Measurements from ENCODE around the gene CHST15. TPM values are rescaled to one million over a fixed set of nuclear protein-coding genes. Genes with fewer than 3 reads are reported as not detected.

The CHST15 gene
- total and polyA plus RNA-seq, 12 donors: 5.2 to 54.5 (median 29.2) TPM

DNA sequence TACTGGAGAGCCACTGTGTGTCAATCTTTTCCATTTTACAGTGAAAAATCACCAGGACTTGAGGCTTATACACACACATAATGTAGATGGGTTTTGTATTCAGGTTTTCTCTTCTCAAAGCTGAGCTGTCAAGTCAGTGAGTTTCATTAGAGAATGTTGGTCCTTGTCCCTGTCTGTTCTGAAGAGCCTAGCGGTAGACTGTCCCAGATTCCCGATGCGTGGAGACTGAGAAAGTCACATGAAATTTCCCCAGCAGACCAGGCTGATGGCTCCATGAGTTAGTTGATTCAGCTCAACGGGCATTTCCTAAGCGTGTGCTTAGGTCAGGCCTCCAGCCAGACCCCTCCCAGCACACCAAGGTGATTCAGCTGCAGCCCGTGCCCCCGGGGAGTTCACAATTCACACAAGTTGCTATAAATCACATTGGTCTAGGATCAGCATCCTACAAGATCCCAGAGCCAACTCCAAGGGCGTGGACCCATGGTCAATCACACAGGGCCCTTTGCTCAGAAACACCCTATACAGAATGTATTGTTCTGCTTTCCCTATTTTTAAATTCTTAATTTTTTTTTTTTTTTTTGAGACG lies 17.2 kb downstream of the CHST15 start:
- Histone ChIP-seq H3K9me3 (replicated peaks in 1 of 3) (no peaks in the 10 kb centered on the region), H3K4me3 (no peak overlapping the region), H3K4me1 (replicated peaks in 1 of 2) (peaks cover 6 to 57% of the 10 kb centered on the region in 2 donors), H3K27me3 (no peaks in the 10 kb centered on the region), H3K36me3 (replicated peaks in 1 of 2) (no peaks in the 10 kb centered on the region), H3K27ac (peak overlapping the region in 2 of 5 donors; percentile 27 to 41)
- WGBS, 4 donors: 72 to 83% (median 77%) methylated on average over 7 to 9 of the region's 9 CpGs
- intact Hi-C loops (cut with DNase I): no loop called here
- no peak for DNase-seq
- TF ChIP-seq POLR2A (IDR thresholded peaks at IDR 0.05): no peak
- TF ChIP-seq, protein P1, sequence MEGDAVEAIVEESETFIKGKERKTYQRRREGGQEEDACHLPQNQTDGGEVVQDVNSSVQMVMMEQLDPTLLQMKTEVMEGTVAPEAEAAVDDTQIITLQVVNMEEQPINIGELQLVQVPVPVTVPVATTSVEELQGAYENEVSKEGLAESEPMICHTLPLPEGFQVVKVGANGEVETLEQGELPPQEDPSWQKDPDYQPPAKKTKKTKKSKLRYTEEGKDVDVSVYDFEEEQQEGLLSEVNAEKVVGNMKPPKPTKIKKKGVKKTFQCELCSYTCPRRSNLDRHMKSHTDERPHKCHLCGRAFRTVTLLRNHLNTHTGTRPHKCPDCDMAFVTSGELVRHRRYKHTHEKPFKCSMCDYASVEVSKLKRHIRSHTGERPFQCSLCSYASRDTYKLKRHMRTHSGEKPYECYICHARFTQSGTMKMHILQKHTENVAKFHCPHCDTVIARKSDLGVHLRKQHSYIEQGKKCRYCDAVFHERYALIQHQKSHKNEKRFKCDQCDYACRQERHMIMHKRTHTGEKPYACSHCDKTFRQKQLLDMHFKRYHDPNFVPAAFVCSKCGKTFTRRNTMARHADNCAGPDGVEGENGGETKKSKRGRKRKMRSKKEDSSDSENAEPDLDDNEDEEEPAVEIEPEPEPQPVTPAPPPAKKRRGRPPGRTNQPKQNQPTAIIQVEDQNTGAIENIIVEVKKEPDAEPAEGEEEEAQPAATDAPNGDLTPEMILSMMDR (IDR thresholded peaks at IDR 0.05): no peak

DNA sequence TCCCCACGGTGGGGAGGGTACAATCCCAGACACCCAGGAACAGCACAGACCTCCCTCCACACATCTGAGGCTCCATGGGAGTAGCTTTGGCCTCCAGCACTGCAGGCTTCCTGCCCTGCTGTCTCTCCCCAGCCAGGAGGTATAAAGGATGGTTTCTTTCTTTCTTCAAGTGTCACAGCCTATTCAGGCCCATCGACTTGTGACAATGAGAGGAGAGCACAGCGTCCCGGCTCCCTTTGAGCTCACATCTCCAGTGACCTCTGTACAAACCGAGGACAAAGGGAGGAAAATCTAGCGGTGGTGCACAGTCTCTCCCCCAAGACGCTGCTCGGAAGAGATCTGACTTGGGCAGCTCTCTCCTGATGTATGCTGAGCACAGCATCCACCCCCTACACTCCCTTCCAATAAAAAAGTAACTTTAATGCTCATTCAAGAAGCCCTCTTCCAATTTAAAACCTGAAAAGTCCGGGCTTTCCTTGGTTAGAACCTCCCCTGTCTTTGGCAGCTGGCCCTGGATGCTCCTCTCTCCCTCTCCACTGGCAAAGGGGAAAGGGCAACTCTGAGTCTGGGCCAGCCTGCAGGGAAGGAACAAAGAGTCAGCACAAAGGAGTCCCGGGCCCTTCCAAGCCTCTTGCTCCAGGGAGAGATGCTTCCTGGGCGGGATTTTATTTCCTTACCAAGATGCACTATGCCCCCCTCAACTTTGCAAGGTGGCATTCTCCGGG lies 18.0 kb downstream of the CHST15 start:
- H3K9me3 ChIP-seq (replicated peaks in 1 of 3): no peaks in the 10 kb centered on the region
- intact Hi-C loops (cut with DNase I): no loop called here
- no peaks in the 10 kb centered on the region for H3K36me3 ChIP-seq (replicated peaks in 1 of 2)
- TF ChIP-seq, protein P1 (IDR thresholded peaks at IDR 0.05): no peak
- TF ChIP-seq POLR2A (IDR thresholded peaks at IDR 0.05): no peak
- H3K4me1 ChIP-seq (replicated peaks in 1 of 2): peaks cover 6 to 55% of the 10 kb centered on the region in 2 donors
- peak in 3 of 7 donors; percentile 27 to 43 (median 40) for DNase-seq
- peak overlapping the region; percentile 21 to 41 (median 24) for H3K27ac ChIP-seq
- no peak overlapping the region for H3K4me3 ChIP-seq
- WGBS, 4 donors: 35 to 51% (median 47%) methylated on average over 12 of the region's 12 CpGs
- no peaks in the 10 kb centered on the region for H3K27me3 ChIP-seq

DNA sequence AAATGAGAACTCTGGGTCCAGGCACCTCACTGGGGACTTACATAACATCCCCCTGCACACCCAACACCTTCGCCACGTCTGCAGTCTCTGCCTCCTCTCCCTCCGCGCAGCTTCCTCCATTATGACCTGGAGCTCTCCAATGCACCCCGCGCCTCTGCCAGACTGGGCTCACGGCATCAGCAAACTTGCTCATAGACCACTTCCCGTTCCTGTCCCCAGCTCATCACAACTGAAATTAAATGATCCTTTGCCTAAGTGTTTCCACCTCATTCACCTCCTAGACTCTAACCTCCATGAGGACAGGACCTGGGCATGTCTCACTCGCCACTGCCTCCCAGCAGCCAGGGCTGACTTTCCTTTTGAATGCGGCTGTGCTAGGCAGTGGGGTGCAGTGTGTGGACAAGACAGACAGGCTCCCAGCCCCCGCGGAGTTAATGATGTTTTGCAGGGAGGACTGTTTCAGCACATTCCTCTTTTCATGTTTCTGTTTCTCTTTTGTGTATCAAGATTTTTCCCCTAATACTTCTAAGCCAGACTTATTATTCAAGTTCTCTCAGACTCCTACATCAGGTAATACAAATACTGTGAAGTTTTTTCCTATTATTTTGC lies 18.8 kb downstream of the CHST15 start:
- no peaks in the 10 kb centered on the region for H3K27me3 ChIP-seq
- H3K27ac ChIP-seq: peak overlapping the region in 4 of 5 donors; percentile 21 to 58 (median 32)
- WGBS, 4 donors: 65 to 80% (median 73%) methylated on average over 12 of the region's 12 CpGs
- intact Hi-C loops (cut with DNase I): no loop called here
- H3K4me1 ChIP-seq (replicated peaks in 1 of 2): peaks cover 6 to 50% of the 10 kb centered on the region in 2 donors
- no peaks in the 10 kb centered on the region for H3K9me3 ChIP-seq (replicated peaks in 1 of 3)
- H3K4me3 ChIP-seq: no peak overlapping the region
- peak in 4 of 7 donors; percentile 29 to 42 (median 36) for DNase-seq
- H3K36me3 ChIP-seq (replicated peaks in 1 of 2): no peaks in the 10 kb centered on the region
- TF ChIP-seq POLR2A (IDR thresholded peaks at IDR 0.05): no peak
- TF ChIP-seq, protein P1 (IDR thresholded peaks at IDR 0.05): no peak

DNA sequence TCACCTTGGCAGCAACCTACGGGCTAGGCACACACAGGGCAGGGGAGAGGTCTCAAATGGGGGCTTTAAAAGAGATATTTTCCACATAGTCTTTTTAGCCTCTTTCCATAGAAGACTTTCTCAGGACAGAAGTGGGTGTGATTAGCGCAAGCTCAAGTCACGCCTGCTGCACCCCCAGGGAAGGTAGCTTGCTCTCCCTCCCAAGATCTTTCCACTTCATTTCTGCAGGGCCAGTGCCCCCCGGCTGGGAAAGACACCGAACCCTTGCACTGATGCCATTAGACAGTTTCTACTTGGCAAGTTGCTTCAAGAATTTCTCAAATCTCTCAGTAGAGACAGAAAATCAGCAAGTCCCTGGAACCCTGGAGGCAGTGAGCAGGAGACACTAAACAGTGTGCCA lies 19.4 kb downstream of the CHST15 start:
- Histone ChIP-seq H3K27me3 (no peaks in the 10 kb centered on the region), H3K9me3 (replicated peaks in 1 of 3) (no peaks in the 10 kb centered on the region), H3K36me3 (replicated peaks in 1 of 2) (no peaks in the 10 kb centered on the region), H3K4me1 (replicated peaks in 1 of 2) (peaks cover 6 to 45% of the 10 kb centered on the region in 2 donors), H3K4me3 (no peak overlapping the region), H3K27ac (peak overlapping the region in 2 of 5 donors; percentile 41 to 58)
- TF ChIP-seq POLR2A (IDR thresholded peaks at IDR 0.05): no peak
- TF ChIP-seq, protein P1 (IDR thresholded peaks at IDR 0.05): no peak
- intact Hi-C loops (cut with DNase I): no loop called here
- 88 to 95% (median 90%) methylated on average over 5 of the region's 5 CpGs for WGBS, 4 donors
- no peak for DNase-seq

All from adrenal gland (tissue), 12 donors.